Muscle layer of duodenum (tissue), 2 donors: ENCODE data around the gene RBM17.

ENCODE experiments used
- H3K27ac ChIP-seq: one replicate; pipeline ENCODE4 v1.7.0; 2013; ENCODE audit warnings: mild to moderate bottlenecking, low read length
- H3K27me3 ChIP-seq: one replicate; pipeline ENCODE4 v1.7.0; 2013; ENCODE audit warnings: low read depth, mild to moderate bottlenecking, control low read depth, low read length
- H3K36me3 ChIP-seq, 2 donors: one replicate each; pipeline ENCODE4 v1.7.0; 2013; ENCODE audit warnings: low read length in 2 of 2, control low read depth in 1 of 2, mild to moderate bottlenecking in 1 of 2; ENCODE audit not compliant: insufficient read depth in 2 of 2, control insufficient read depth in 1 of 2
- H3K4me1 ChIP-seq, 2 donors: one replicate each; pipeline ENCODE4 v1.7.0; 2013; ENCODE audit warnings: low read length in 2 of 2, mild to moderate bottlenecking in 2 of 2, control low read depth in 1 of 2, moderate library complexity in 1 of 2; ENCODE audit not compliant: insufficient read depth in 2 of 2, control insufficient read depth in 1 of 2
- H3K4me3 ChIP-seq, 2 donors: one replicate each; pipeline ENCODE4 v1.7.0; 2013; ENCODE audit warnings: low read length in 2 of 2, low read depth in 1 of 2, mild to moderate bottlenecking in 1 of 2
- H3K9me3 ChIP-seq, 2 donors: one replicate each; pipeline ENCODE4 v1.7.0; 2013; ENCODE audit warnings: low read length in 2 of 2, control low read depth in 1 of 2, mild to moderate bottlenecking in 1 of 2; ENCODE audit not compliant: control insufficient read depth in 1 of 2
- donor health status: healthy.

RBM17 gene

GRCh38 chr10:6133331-6134098, 44.7 kb downstream of the RBM17 start:
- H3K9me3 ChIP-seq: no peaks in the 10 kb centered on the region
- peaks cover 6 to 7% of the 10 kb centered on the region in 2 donors for H3K4me1 ChIP-seq
- H3K27me3 ChIP-seq: no peaks in the 10 kb centered on the region

DNA sequence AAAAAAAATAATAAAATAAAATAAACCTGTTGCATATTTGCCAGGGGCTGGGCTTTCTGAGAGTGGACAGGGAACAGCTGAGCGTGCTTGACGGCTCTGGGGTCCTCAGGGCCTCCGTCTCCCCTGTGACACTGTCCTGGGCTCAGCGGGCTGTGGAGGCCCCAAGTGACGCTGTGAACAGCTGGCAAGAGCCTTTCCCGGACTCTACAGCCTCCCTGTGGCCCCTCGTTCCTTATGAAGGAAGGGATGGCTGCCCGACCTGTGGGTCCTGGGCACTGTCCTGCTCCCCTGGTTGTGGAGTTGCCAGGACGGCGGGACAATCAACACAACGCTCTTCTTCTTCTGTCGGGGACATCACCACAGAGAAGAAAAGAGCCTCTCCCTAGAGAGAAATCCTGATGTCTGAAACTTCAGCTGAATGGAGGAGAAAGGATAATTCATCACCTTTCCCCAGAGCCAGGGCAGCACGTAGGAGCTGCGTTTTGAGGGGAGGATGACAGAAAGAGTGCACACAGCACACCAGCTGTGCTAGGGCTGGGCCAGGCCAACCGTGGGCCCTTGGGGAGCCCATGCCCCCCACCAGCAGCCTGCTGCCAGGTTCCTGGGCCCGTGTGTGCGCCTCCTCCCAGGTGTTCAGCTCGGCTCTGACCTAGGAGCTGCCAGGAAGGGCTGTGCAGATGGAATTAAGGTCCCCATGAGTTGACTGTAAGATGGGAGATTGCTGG, 45.4 kb downstream of the RBM17 start:
- H3K4me3 ChIP-seq: no peak overlapping the region
- no peak overlapping the region for H3K27ac ChIP-seq
- no peaks in the 10 kb centered on the region for H3K36me3 ChIP-seq
- no peaks in the 10 kb centered on the region for H3K9me3 ChIP-seq
- no peaks in the 10 kb centered on the region for H3K27me3 ChIP-seq
- no peaks in the 10 kb centered on the region for H3K4me1 ChIP-seq

More at GRCh38 chr10:6133331-6134098, 44.7 kb downstream of the RBM17 start:
- Histone ChIP-seq H3K36me3 (no peaks in the 10 kb centered on the region), H3K4me3 (no peak overlapping the region), H3K27ac (no peak overlapping the region)

- H3K4me3 ChIP-seq: no peak overlapping the region
- H3K4me1 ChIP-seq: no peaks in the 10 kb centered on the region
- no peaks in the 10 kb centered on the region for H3K27me3 ChIP-seq
- no peak overlapping the region for H3K27ac ChIP-seq
- no peaks in the 10 kb centered on the region for H3K9me3 ChIP-seq
- H3K36me3 ChIP-seq: no peaks in the 10 kb centered on the region
These were observed 46.2 kb downstream of the RBM17 start for GRCh38 chr10:6135039-6135438.

- Histone ChIP-seq H3K36me3 (no peaks in the 10 kb centered on the region), H3K27ac (no peak overlapping the region), H3K9me3 (no peaks in the 10 kb centered on the region), H3K27me3 (no peaks in the 10 kb centered on the region), H3K4me3 (no peak overlapping the region), H3K4me1 (no peaks in the 10 kb centered on the region)
These were observed 46.8 kb downstream of the RBM17 start for GRCh38 chr10:6135589-6136168.

DNA sequence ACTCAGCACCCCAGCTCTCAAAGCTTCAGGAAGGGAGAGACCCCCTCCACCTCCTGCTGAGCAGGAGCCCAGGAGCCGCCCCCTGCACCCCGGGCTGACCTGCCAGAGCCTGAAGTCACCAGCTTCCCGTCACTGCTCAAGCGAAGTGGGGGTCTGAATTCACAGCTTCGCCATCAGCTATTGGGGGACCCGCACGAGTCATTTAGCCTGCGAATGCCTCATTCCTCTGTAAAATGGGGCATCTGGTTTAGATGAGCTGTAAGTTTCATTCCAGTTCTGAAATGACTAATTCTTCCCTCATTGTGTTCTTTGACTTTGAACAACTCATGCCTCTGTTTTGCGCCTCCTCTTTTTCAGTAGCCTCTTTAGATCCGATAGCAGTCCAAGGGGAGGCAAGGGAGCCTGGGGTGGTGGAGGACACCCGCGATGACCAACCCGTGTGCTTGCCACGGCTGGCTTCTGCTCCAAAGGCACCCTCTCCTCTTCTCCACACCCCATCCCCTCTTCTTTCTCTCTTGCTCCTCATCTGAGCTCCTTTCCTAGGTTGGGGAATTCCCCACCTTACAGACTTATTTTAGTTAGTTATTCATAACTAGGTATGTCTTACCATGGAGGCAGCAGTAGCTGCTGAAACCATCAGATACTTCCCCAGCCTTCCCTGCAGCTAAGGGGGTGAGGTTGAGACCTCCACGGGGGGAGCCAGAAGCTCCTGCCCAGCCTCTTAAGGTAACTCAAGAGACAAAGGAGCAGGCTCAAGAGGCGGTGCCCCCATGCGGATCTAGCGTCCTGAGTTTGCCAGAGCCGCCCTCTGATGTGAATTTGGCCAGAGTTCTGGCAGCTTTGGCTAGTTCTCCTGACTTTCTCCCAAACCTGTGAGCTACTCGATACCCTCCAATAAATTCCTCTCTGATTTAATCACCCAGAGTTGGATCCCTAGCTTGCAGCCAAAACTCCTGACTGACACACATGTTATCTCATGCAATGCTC, 47.7 kb downstream of the RBM17 start:
- Histone ChIP-seq H3K27me3 (no peaks in the 10 kb centered on the region), H3K27ac (no peak overlapping the region), H3K4me3 (no peak overlapping the region), H3K36me3 (no peaks in the 10 kb centered on the region), H3K9me3 (no peaks in the 10 kb centered on the region), H3K4me1 (no peaks in the 10 kb centered on the region)

- Histone ChIP-seq H3K27me3 (no peaks in the 10 kb centered on the region), H3K27ac (no peak overlapping the region), H3K4me3 (no peak overlapping the region), H3K9me3 (no peaks in the 10 kb centered on the region), H3K4me1 (no peaks in the 10 kb centered on the region), H3K36me3 (no peaks in the 10 kb centered on the region)
These were observed 49.6 kb downstream of the RBM17 start for GRCh38 chr10:6138456-6138855.

GRCh38 chr10:6139470-6139869, 50.6 kb downstream of the RBM17 start:
- H3K27ac ChIP-seq: no peak overlapping the region
- H3K27me3 ChIP-seq: no peaks in the 10 kb centered on the region
- no peaks in the 10 kb centered on the region for H3K9me3 ChIP-seq
- no peaks in the 10 kb centered on the region for H3K36me3 ChIP-seq
- no peaks in the 10 kb centered on the region for H3K4me1 ChIP-seq
- H3K4me3 ChIP-seq: no peak overlapping the region

GRCh38 chr10:6140141-6140841, 51.5 kb downstream of the RBM17 start:
- H3K4me3 ChIP-seq: peak overlapping the region; percentile 3 to 9
- no peak overlapping the region for H3K27ac ChIP-seq
- H3K9me3 ChIP-seq: no peaks in the 10 kb centered on the region
- H3K27me3 ChIP-seq: no peaks in the 10 kb centered on the region
- no peaks in the 10 kb centered on the region for H3K4me1 ChIP-seq
- no peaks in the 10 kb centered on the region for H3K36me3 ChIP-seq

- peaks cover 0 to 4% of the 10 kb centered on the region in 2 donors for H3K4me1 ChIP-seq
- H3K27me3 ChIP-seq: no peaks in the 10 kb centered on the region
- H3K27ac ChIP-seq: no peak overlapping the region
- H3K9me3 ChIP-seq: no peaks in the 10 kb centered on the region
- no peaks in the 10 kb centered on the region for H3K36me3 ChIP-seq
- peak overlapping the region; percentile 3 to 9 for H3K4me3 ChIP-seq
These were observed 52.1 kb downstream of the RBM17 start for GRCh38 chr10:6140965-6141295.

DNA sequence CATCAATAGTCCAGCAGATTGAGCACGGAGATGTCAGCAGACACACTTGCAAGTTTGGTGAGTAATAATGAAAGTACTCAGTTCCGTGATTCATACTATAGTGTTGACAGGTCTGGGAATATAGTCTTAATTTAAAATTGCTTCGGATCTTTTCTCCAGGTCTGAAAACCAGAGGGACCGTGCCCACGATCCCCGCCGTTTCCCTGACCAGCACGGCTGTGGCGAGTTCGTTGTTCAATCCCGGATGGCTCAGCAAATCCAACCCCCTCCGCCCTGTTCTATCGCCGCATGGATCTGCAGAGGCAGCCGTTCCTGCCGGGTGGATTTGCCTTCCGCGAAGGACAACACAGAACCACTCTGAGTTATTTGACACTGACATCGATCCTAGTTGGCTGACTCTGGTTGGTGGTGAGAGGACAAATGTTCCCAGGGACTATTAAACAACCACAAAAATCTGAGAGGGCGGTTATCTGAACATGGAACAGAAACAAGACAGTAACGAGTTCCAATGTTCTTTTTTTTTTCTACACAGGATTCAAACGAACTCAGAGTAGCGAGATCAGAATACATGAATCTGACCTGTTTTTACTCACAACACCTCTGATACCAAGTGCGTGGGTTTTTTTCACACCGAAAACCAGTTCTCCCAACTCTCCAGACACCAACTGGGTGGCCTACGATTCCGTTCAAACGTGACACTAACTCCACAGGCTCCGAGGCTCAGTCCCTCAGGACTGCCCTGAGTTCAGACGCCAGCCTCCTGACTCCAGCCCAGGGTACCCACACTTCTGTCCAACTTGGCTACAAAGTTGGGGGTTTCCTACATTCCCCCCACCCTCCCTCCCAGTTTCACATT, 52.7 kb downstream of the RBM17 start:
- no peaks in the 10 kb centered on the region for H3K36me3 ChIP-seq
- peak overlapping the region; percentile 3 to 9 for H3K4me3 ChIP-seq
- no peaks in the 10 kb centered on the region for H3K27me3 ChIP-seq
- H3K27ac ChIP-seq: no peak overlapping the region
- no peaks in the 10 kb centered on the region for H3K9me3 ChIP-seq
- H3K4me1 ChIP-seq: peaks cover 0 to 10% of the 10 kb centered on the region in 2 donors
